Natural killer cell (primary cell): ENCODE measurements around the gene ELK4. TPM values are rescaled to one million over a fixed set of nuclear protein-coding genes. Genes with fewer than 3 reads are reported as not detected.

Experiments used
- ATAC-seq, 3 donors: fragments of 150-1000 bp in 2 of 3; fragments of 200-7000 bp in 1 of 3; cut with Tn5 transposase; 1 replicate in 1 of 3; 2 replicates in 2 of 3; pipeline ENCODE4 v1.10.0; 2021; ENCODE audit warnings: mild to moderate bottlenecking in 2 of 3, moderate library complexity in 2 of 3
- DNase-seq, 2 donors: peaks; one replicate each; pipeline versions ENCODE4 v3.0.0 to v3.0.0-alpha.2; 2013 to 2021; ENCODE audit warnings: mixed read lengths in 1 of 2
- H3K27ac ChIP-seq: one replicate; pipeline ENCODE4 v1.5.1; 2013; ENCODE audit warnings: mild to moderate bottlenecking, low read length
- H3K27me3 ChIP-seq: one replicate; pipeline ENCODE4 v1.6.1; 2013; ENCODE audit warnings: low read length; ENCODE audit not compliant: control insufficient read depth, insufficient read depth
- H3K36me3 ChIP-seq: one replicate; pipeline ENCODE4 v1.6.1; 2013; ENCODE audit warnings: low read length; ENCODE audit not compliant: control insufficient read depth, insufficient read depth
- H3K4me1 ChIP-seq: one replicate; pipeline ENCODE4 v1.6.1; 2013; ENCODE audit warnings: low read length; ENCODE audit not compliant: control insufficient read depth, insufficient read depth
- H3K4me3 ChIP-seq: one replicate; pipeline ENCODE4 v1.5.1; 2013; ENCODE audit warnings: low read length
- H3K9me3 ChIP-seq: one replicate; pipeline ENCODE4 v1.6.1; 2013; ENCODE audit warnings: low read length; ENCODE audit not compliant: control insufficient read depth, insufficient read depth
- H3K27ac Mint-ChIP-seq, 2 donors: one replicate each; pipeline ENCODE4 v1.8.0; 2022; ENCODE audit warnings: mild to moderate bottlenecking in 2 of 2, mixed read lengths in 2 of 2, moderate library complexity in 1 of 2
- H3K27me3 Mint-ChIP-seq, 2 donors: one replicate each; pipeline ENCODE4 v1.8.0; 2022; ENCODE audit warnings: low read depth in 2 of 2, mixed read lengths in 2 of 2
- H3K36me3 Mint-ChIP-seq: one replicate; pipeline ENCODE4 v1.8.0; 2022; ENCODE audit warnings: mixed read lengths
- H3K4me1 Mint-ChIP-seq, 2 donors: one replicate each; pipeline ENCODE4 v1.8.0; 2022; ENCODE audit warnings: mixed read lengths in 2 of 2
- H3K4me3 Mint-ChIP-seq: one replicate; pipeline ENCODE4 v1.8.0; 2022; ENCODE audit warnings: mild to moderate bottlenecking, moderate library complexity, mixed read lengths
- H3K9me3 Mint-ChIP-seq, 2 donors: one replicate each; pipeline ENCODE4 v1.8.0; 2022; ENCODE audit warnings: mixed read lengths in 2 of 2
- WGBS: methylation state at CpG from one replicate; pipeline ENCODE4 v1.1.7; 2013; ENCODE audit warnings: missing lambda C conversion rate; ENCODE audit not compliant: insufficient coverage; 5-methylcytosine and 5-hydroxymethylcytosine counted together
- intact Hi-C: fragments of 100-400 bp; cut with micrococcal nuclease; formaldehyde crosslinking; loops from one replicate; pipeline ENCODE4 v1.14.2; 2022
- total RNA-seq, 4 donors: library from RNA; stranded (reverse); fragments of 120-200 nt in 1 of 4; gene quantifications; one replicate each; pipeline versions ENCODE4 v1.2.3 to v1.2.4, GENCODE V29; 2013 to 2022
- TF ChIP-seq, protein P1 (sequence below): fragments of 200-600 bp; IDR thresholded peaks from one replicate; pipeline ENCODE4 v1.8.0; 2022; ENCODE audit warnings: antibody characterized with exemption

The ELK4 gene
- total RNA-seq, 3 donors from 2014 or later (not counting 1 experiment from before 2014, with no cell fraction given) = 107 to 155 (median 139) TPM

DNA sequence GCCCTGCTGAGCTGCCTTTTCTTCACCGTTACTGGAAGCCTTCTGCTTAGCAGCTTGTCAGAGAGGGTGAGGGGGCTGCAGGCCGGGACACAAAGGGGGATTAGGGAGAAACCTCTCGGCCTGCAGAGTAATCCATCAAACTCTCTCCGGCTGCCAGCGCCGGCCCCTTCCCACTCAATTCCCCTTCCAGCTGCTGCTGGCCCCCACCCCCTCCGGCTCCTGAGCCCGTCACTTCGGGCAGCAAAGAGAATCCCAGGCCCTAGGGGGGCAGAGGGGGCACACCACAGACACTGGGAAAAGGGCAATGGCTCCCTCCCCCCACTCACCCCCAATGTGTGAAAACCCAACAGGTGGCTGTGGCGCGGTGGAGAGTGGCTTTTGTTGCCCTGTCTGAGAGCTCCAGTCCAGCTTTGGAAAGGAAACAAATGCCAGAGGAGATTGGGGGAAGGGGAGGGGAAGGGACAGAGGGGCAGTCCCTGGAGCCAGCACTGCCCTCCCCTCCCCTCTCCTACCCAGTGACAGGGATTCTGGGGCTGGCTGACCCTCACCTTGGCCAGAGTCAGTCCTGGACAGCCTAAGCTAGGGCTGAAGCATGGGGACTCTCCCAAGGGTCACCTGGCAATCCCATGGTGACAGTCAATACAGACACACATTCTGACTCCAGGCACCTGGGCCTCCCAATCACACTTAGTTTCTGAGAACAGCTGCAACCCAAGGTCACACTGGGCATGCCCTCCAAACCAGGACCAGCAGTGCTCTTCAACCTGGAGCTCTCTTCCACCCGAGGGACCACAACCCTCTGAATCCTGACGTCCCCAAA lies 39.0 kb upstream of the ELK4 start:
- Histone ChIP-seq H3K27me3 (no peaks in the 10 kb centered on the region), H3K9me3 (no peaks in the 10 kb centered on the region), H3K4me1 (peaks cover 42% of the 10 kb centered on the region), H3K4me3 (no peak overlapping the region), H3K36me3 (no peaks in the 10 kb centered on the region), H3K27ac (peak overlapping the region; percentile 57)
- 89% methylated on average over 11 of the region's 13 CpGs for WGBS
- intact Hi-C loops = no loop called here
- H3K27ac Mint-ChIP-seq = no peak overlapping the region
- H3K9me3 Mint-ChIP-seq = no peaks in the 10 kb centered on the region
- peaks cover 7 to 11% of the 10 kb centered on the region in 2 donors for H3K27me3 Mint-ChIP-seq
- ATAC-seq (no peak), DNase-seq (no peak)
- TF ChIP-seq, protein P1, sequence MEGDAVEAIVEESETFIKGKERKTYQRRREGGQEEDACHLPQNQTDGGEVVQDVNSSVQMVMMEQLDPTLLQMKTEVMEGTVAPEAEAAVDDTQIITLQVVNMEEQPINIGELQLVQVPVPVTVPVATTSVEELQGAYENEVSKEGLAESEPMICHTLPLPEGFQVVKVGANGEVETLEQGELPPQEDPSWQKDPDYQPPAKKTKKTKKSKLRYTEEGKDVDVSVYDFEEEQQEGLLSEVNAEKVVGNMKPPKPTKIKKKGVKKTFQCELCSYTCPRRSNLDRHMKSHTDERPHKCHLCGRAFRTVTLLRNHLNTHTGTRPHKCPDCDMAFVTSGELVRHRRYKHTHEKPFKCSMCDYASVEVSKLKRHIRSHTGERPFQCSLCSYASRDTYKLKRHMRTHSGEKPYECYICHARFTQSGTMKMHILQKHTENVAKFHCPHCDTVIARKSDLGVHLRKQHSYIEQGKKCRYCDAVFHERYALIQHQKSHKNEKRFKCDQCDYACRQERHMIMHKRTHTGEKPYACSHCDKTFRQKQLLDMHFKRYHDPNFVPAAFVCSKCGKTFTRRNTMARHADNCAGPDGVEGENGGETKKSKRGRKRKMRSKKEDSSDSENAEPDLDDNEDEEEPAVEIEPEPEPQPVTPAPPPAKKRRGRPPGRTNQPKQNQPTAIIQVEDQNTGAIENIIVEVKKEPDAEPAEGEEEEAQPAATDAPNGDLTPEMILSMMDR = no peak
- no peak overlapping the region for H3K4me3 Mint-ChIP-seq
- H3K36me3 Mint-ChIP-seq = no peaks in the 10 kb centered on the region
- no peaks in the 10 kb centered on the region for H3K4me1 Mint-ChIP-seq

DNA sequence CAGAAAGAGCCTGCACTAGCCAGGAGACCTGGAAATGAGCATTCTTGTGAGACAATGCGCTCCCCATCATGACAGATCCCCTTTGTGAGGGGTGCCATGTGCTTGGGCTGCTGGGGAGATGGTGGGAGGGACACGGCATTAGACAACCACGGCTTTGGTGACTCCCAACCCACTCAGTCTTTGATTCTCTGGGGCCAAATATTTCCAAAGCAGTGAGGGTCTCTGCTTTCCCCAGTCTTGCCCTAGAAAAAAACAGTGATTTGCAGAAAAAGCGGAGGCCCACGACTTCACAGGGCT lies 38.3 kb upstream of the ELK4 start:
- Histone ChIP-seq H3K4me1 (peaks cover 44% of the 10 kb centered on the region), H3K4me3 (no peak overlapping the region)

DNA sequence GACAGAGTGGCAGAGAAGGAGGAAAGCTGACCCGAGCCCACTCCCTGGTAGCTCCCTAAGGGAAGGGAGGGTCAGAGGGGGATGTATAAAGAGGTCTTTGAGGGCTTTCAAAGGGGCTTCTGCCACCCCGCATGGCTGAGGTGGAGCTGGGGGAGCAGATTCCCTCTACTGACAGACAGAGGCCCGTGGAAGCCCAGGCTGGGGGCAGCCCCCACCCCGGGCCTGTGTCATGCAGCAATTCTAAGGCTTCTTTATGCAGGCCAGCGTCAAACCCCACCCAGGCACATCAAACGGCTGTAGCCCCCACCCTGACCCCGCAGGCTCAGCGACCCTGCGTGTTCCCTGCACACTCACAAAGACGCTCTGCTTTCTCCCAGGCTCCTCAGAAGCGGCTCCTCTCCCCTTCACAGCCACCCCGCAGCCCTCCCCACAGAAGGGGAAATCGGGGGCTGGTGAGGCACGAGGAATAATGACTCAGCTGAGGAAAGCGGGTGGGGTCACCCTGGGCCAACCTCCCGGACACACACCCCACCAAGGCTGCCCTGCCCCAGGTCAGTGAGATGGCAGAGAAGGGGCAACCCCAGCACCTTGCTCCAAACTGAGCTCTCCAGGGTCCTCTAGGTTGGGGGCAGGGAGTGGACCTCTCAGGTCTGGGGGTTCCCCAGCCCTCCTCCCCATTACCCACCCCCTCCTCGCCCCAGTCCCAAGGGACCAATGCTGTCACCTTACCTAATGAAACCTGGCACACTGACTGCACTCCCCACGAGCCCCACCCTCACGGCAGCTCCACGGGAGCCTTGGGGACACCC lies 37.7 kb upstream of the ELK4 start:
- peak; percentile 36 to 46 (median 36) for ATAC-seq
- 31% methylated on average over 20 of the region's 20 CpGs for WGBS

More for the DNA sequence above, 38.3 kb upstream of the ELK4 start:
- H3K27ac Mint-ChIP-seq = no peak overlapping the region
- no peak for ATAC-seq
- Histone ChIP-seq H3K36me3 (no peaks in the 10 kb centered on the region), H3K9me3 (no peaks in the 10 kb centered on the region), H3K27me3 (no peaks in the 10 kb centered on the region), H3K27ac (peak overlapping the region; percentile 57)
- TF ChIP-seq, protein P1 = no peak
- no peak for DNase-seq
- peaks cover 7 to 11% of the 10 kb centered on the region in 2 donors for H3K27me3 Mint-ChIP-seq
- H3K4me3 Mint-ChIP-seq = no peak overlapping the region
- no peaks in the 10 kb centered on the region for H3K36me3 Mint-ChIP-seq
- no peaks in the 10 kb centered on the region for H3K9me3 Mint-ChIP-seq
- WGBS = 78% methylated on average over 5 of the region's 5 CpGs
- intact Hi-C loops = no loop called here
- no peaks in the 10 kb centered on the region for H3K4me1 Mint-ChIP-seq

More for the DNA sequence above, 37.7 kb upstream of the ELK4 start:
- H3K36me3 Mint-ChIP-seq = no peaks in the 10 kb centered on the region
- H3K27me3 ChIP-seq = no peaks in the 10 kb centered on the region
- intact Hi-C loops = loop anchor here (10.0 kb wide), 1 partner anchor 315 kb away; the partner anchor contains the start of gene KLHDC8A
- H3K36me3 ChIP-seq = no peaks in the 10 kb centered on the region
- no peaks in the 10 kb centered on the region for H3K9me3 ChIP-seq
- H3K27ac ChIP-seq = peak overlapping the region; percentile 57
- no peak for DNase-seq
- H3K4me3 ChIP-seq = no peak overlapping the region
- H3K9me3 Mint-ChIP-seq = no peaks in the 10 kb centered on the region
- peaks cover 7 to 11% of the 10 kb centered on the region in 2 donors for H3K27me3 Mint-ChIP-seq
- no peak overlapping the region for H3K27ac Mint-ChIP-seq
- H3K4me1 Mint-ChIP-seq = no peaks in the 10 kb centered on the region
- no peak overlapping the region for H3K4me3 Mint-ChIP-seq
- TF ChIP-seq, protein P1 = no peak
- H3K4me1 ChIP-seq = peaks cover 49% of the 10 kb centered on the region
